ENCODE measurements around the gene PIGQ.

The PIGQ gene

DNA sequence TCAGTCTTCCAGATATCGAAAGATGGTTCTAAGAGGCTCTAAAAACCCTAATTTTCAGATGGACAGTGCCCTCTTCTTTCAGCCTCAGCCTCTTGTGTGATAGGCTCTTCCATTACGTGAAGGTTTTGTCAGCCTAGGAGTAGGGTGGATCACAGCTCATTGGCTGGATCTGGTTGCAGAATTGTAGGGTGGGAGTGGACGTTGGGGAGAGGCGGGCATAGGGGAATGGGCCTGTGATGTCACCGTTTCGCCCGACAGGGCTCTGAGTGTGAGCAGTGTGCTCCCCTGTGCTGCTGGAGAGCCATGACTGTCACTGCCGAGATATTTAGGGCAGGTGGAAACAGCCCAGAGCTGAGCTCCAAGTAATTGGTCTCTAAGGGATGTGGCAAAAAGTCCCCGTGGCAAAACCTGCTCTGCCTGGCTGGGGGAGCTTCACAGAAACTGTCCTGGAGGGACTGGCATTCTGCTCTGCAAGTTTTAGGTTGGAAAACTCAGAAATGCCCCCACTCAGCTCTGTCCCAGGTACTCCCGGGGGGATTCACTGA, 54.8 kb downstream of the PIGQ start:
- TF ChIP-seq CTCF (conservative IDR thresholded peaks at IDR 0.05): no peak
- H3K27ac ChIP-seq: no peak overlapping the region

GRCh38 chr16:625117-625976, 55.6 kb downstream of the PIGQ start:
- no peak overlapping the region for H3K27ac ChIP-seq
- TF ChIP-seq CTCF (conservative IDR thresholded peaks at IDR 0.05): no peak

GRCh38 chr16:625977-626765, 56.4 kb downstream of the PIGQ start:
- H3K27ac ChIP-seq: no peak overlapping the region
- TF ChIP-seq CTCF (conservative IDR thresholded peaks at IDR 0.05): no peak

DNA sequence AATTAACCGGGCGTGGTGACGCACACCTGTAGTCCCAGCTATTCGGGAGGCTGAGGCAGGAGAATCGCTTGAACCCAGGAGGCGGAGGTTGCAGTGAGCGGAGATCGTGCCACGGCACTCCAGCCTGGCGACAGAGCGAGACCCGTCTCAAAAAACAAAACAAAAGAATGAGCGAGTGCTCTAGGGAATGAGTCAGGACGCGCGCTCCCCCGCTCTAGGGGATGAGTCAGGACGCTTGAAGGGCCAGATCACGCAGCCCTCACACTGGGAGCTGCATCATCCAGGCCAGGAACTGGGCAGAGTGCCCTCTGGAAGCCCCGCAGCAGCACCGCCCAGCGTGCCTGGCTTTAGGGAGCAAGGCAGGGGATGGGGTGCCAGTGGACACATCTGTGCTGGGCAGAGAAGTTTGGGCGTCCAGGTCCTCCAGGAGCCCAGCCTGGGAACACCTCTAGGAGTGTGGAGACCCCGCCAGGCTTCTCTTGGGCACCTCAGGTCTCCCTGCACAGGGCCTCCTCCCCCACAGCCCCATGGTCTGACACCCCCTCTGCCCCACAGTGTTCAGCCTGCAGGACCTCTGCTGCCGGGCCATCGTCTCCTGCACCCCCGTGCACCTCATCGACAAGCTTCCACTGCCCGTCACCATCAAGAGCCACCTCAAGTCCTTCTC, 57.2 kb downstream of the PIGQ start:
- TF ChIP-seq CTCF (conservative IDR thresholded peaks at IDR 0.05): no peak
- no peak overlapping the region for H3K27ac ChIP-seq

DNA sequence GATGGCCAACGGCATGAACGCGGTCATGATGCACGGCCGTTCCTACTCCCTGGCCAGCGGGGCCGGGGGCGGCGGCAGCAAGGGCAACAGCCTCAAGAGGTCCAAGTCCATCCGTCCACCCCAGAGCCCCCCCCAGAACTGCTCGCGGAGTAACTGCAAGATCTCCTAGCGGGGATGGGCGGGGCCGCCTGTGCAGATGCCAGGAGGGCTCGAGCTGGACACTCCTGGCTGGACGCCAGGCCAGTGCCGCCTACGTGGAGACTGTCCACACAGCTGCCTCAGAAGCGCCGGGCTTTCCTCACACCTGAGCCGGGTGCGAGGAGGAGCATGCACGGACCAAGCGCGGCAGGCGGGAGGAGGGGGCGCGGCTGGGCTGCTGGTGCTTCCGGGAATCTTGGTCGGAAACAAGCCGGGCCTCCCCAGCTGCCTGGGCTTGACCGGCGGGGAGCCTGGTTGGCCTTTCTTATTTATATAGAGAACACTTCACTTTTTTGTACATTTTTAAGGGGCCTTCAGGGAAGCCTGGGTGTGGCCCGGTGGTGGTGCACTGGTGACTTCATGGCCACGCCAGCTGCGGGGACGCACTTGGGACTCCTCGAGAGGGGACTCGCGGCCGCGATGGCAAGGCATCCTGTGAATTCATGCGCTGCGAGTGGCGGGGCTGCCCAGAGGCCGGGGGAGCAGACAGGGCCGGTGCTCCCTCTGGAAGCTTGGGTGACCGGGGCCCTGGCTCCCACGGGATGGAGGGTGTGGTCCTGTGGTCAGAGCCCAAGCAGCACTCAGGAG, 57.9 kb downstream of the PIGQ start:
- no peak for TF ChIP-seq CTCF (conservative IDR thresholded peaks at IDR 0.05)
- no peak overlapping the region for H3K27ac ChIP-seq

GRCh38 chr16:628321-629061, 58.7 kb downstream of the PIGQ start:
- TF ChIP-seq CTCF (conservative IDR thresholded peaks at IDR 0.05): no peak
- H3K27ac ChIP-seq: no peak overlapping the region

All from VCaP (cell line).